PC-9 (cell line): ENCODE results near the gene HS3ST3A1. TPM values are rescaled to one million over a fixed set of nuclear protein-coding genes. Genes with fewer than 3 reads are reported as not detected.

ENCODE experiments used
- BruUV-seq: library from RNA; stranded (reverse); fragments of 400-500 nt; replicated peaks from 2 replicates; lab custom pipeline; 2021; lab: Mats Ljungman, UMichigan
- CTCF ChIA-PET: fragments of 300-600 bp; sonication (Branson Sonifier 250); formaldehyde crosslinking; loops from one replicate; lab custom pipeline; 2022; ENCODE audit warnings: antibody characterized with exemption; lab: Charles Lee
- POLR2A ChIA-PET: fragments of 300-600 bp; sonication (Branson Sonifier 250); formaldehyde crosslinking; loops from one replicate; lab custom pipeline; 2022; ENCODE audit warnings: antibody characterized with exemption; ENCODE audit not compliant: unreplicated experiment; lab: Charles Lee
- DNase-seq, 2 experiments: peaks; one replicate each; pipeline versions ENCODE4 v3.0.0 to v3.0.0-alpha.2; 2015 to 2022; ENCODE audit warnings: mixed read lengths in 1 of 2
- H2AFZ ChIP-seq: fragments of 200-600 bp; sonication (generic); 2 replicates; pipeline ENCODE4 v1.8.1; 2017; ENCODE audit warnings: antibody characterized with exemption
- H3F3A ChIP-seq: fragments of 200-600 bp; sonication (generic); 2 replicates; pipeline ENCODE4 v1.8.1; 2017; ENCODE audit warnings: antibody characterized with exemption, mild to moderate bottlenecking, low read depth; ENCODE audit not compliant: insufficient read depth
- H3K27ac ChIP-seq: fragments of 200-600 bp; sonication (generic); 2 replicates; pipeline ENCODE4 v1.6.1; 2016; ENCODE audit warnings: mixed run types
- H3K27me3 ChIP-seq: fragments of 200-600 bp; sonication (generic); 2 replicates; pipeline ENCODE4 v1.6.1; 2016; ENCODE audit warnings: low read depth, mixed run types; ENCODE audit not compliant: insufficient read depth
- H3K36me3 ChIP-seq: fragments of 200-600 bp; sonication (generic); 2 replicates; pipeline ENCODE4 v1.6.1; 2016; ENCODE audit warnings: low read depth, mixed run types
- H3K4me1 ChIP-seq: fragments of 200-600 bp; sonication (generic); replicated peaks from 2 replicates; pipeline ENCODE4 v1.6.1; 2016; ENCODE audit warnings: mixed run types; ENCODE audit not compliant: insufficient read depth
- H3K4me2 ChIP-seq: fragments of 200-600 bp; sonication (generic); 2 replicates; pipeline ENCODE4 v1.6.1; 2017; ENCODE audit warnings: mixed run types
- H3K4me3 ChIP-seq: fragments of 200-600 bp; sonication (generic); 2 replicates; pipeline ENCODE4 v1.6.1; 2016; ENCODE audit warnings: mixed run types
- H3K79me2 ChIP-seq: fragments of 200-600 bp; sonication (generic); 2 replicates; pipeline ENCODE4 v1.6.1; 2017; ENCODE audit warnings: low read depth, mixed run types
- H3K9me2 ChIP-seq: fragments of 200-600 bp; sonication (generic); 2 replicates; pipeline ENCODE4 v1.8.1; 2017; ENCODE audit warnings: mild to moderate bottlenecking; ENCODE audit not compliant: insufficient read depth
- H3K9me3 ChIP-seq: fragments of 200-600 bp; sonication (generic); 2 replicates; pipeline ENCODE4 v1.8.1; 2016; ENCODE audit warnings: low read depth; ENCODE audit not compliant: insufficient read depth
- H4K20me1 ChIP-seq: fragments of 200-600 bp; sonication (generic); 2 replicates; pipeline ENCODE4 v1.8.1; 2017; ENCODE audit not compliant: insufficient read depth
- CTCF ChIP-seq: fragments of 200-600 bp; sonication (generic); conservative IDR thresholded peaks from 2 replicates; pipeline ENCODE4 v1.6.1; 2017; ENCODE audit warnings: mixed run types, antibody characterized with exemption, mild to moderate bottlenecking, moderate library complexity
- EZH2 ChIP-seq: fragments of 200-600 bp; sonication (generic); IDR thresholded peaks from 2 replicates; pipeline ENCODE4 v1.8.0; 2017; ENCODE audit warnings: antibody characterized with exemption, low read depth
- intact Hi-C: fragments of 100-400 bp; cut with micrococcal nuclease; formaldehyde crosslinking; loops from one replicate; pipeline ENCODE4 v1.10.0; 2022; ENCODE audit not compliant: unreplicated experiment
- total RNA-seq: library from RNA; stranded (reverse); gene quantifications from 2 replicates; pipeline ENCODE4 v1.2.3, GENCODE V29; 2021

Gene HS3ST3A1
- total RNA-seq, 1 experiment from 2014 or later, result not detected

DNA sequence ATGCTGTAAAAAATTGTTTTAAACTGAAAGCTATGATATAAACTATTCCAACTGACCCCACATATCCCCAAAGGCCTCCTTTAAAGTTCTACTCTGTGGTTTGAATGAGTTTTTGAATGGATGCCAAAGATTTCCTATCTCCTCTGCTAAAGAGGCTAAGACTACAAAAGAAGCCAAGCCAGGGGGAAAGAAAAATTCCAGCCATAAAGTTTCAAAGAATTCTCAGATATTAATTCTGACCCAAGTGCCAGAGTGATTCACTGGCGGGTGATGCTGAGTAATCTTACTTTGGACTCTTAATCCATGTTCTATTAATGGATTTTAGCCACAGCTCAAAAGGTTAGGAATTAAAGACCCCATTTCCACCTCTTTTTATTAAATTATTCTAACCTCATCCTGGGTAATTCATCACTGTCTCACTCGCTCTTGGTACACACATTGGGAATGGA is 60.7 kb downstream of the HS3ST3A1 start:
- Histone ChIP-seq H3F3A (no peaks in the 10 kb centered on the region), H4K20me1 (no peaks in the 10 kb centered on the region), H2AFZ (no peak overlapping the region), H3K4me1 (no peaks in the 10 kb centered on the region), H3K79me2 (no peaks in the 10 kb centered on the region), H3K9me3 (no peaks in the 10 kb centered on the region), H3K27ac (no peak overlapping the region), H3K4me3 (no peak overlapping the region), H3K27me3 (peaks cover 12% of the 10 kb centered on the region; the same call in 1 of the 2 replicates), H3K4me2 (no peak overlapping the region), H3K9me2 (no peaks in the 10 kb centered on the region), H3K36me3 (no peaks in the 10 kb centered on the region)
- CTCF ChIA-PET, result no interaction called here
- POLR2A ChIA-PET, result no interaction called here
- no peak for TF ChIP-seq EZH2
- TF ChIP-seq CTCF, result no peak
- no TSS peak for BruUV-seq
- intact Hi-C loops, result no loop called here
- DNase-seq, result no peak

- intact Hi-C loops, result no loop called here
- TF ChIP-seq EZH2 (no peak), CTCF (no peak)
Observed at GRCh38 chr17:13540546-13540945, 61.2 kb downstream of the HS3ST3A1 start.

DNA sequence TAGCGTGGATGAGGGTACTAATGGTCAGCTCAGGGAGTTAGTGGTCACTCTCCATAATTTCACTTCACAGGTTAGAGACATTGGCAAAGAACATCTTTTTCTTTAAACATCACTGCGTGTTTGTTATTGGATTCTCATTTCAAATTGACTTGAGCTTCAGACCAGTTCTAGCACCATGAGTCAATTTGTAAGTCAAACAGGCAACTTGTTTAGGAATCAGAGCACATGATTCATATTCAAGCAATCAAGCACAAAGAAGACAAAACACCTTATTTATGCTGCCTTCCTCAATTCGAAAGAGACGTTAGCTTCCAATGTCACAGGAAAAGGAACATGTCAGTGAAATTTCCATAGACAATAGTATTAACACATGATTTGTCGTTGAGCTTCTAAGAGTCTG is 62.3 kb downstream of the HS3ST3A1 start:
- H3K4me1 ChIP-seq, result no peaks in the 10 kb centered on the region
- H3F3A ChIP-seq, result no peaks in the 10 kb centered on the region
- DNase-seq, result no peak
- peaks cover 1% of the 10 kb centered on the region; the same call in 1 of the 2 replicates for H3K27me3 ChIP-seq
- BruUV-seq, result no TSS peak
- no peaks in the 10 kb centered on the region for H3K9me2 ChIP-seq
- no peaks in the 10 kb centered on the region for H3K9me3 ChIP-seq
- CTCF ChIA-PET, result no interaction called here
- H4K20me1 ChIP-seq, result no peaks in the 10 kb centered on the region
- intact Hi-C loops, result no loop called here
- TF ChIP-seq CTCF (no peak), EZH2 (no peak)
- H3K4me3 ChIP-seq, result no peak overlapping the region
- no peak overlapping the region for H3K27ac ChIP-seq
- no peaks in the 10 kb centered on the region for H3K36me3 ChIP-seq
- no peak overlapping the region for H3K4me2 ChIP-seq
- H2AFZ ChIP-seq, result no peak overlapping the region
- POLR2A ChIA-PET, result no interaction called here
- no peaks in the 10 kb centered on the region for H3K79me2 ChIP-seq

More at GRCh38 chr17:13540546-13540945, 61.2 kb downstream of the HS3ST3A1 start:
- Histone ChIP-seq H3K9me2 (no peaks in the 10 kb centered on the region), H3F3A (no peaks in the 10 kb centered on the region), H3K4me1 (no peaks in the 10 kb centered on the region), H3K4me2 (no peak overlapping the region), H3K27me3 (peaks cover 12% of the 10 kb centered on the region; the same call in 1 of the 2 replicates), H3K4me3 (no peak overlapping the region), H3K79me2 (no peaks in the 10 kb centered on the region), H3K9me3 (no peaks in the 10 kb centered on the region), H3K36me3 (no peaks in the 10 kb centered on the region), H4K20me1 (no peaks in the 10 kb centered on the region), H2AFZ (no peak overlapping the region), H3K27ac (no peak overlapping the region)
- DNase-seq, result no peak
- POLR2A ChIA-PET, result no interaction called here
- BruUV-seq, result no TSS peak
- CTCF ChIA-PET, result no interaction called here
